Measurements from ENCODE around the gene STK10. TPM values are rescaled to one million over a fixed set of nuclear protein-coding genes. Genes with fewer than 3 reads are reported as not detected.

The STK10 gene
- total and polyA plus RNA-seq, 4 donors, result 2.8 to 21.7 (median 7.7) TPM

DNA sequence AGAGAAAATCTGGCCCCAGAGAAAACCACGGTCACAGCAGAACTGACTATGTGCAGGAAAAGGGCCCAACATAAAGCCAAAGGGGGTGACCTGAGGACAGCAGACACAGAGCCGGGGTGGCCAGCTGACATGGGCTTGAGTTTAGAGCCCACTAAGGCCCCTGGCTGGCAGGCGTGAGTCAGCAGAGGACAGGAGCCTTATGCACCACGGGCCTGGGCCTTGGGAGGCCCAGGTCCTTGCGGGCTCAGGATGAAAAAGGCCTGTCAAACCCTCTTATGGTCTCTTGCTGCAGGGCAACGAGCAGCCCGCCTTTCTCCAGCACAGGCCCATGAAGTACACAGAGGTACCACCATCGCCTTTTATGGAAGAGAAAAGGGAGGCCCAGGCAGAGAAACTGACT, 19.7 kb downstream of the STK10 start:
- no peak overlapping the region for H3K9ac ChIP-seq (ENCODE audit: low read depth in 1 of 2, low read length in 2 of 2)
- no peaks in the 10 kb centered on the region for H3K9me3 ChIP-seq (ENCODE audit: control insufficient read depth in 4 of 4, low read length in 3 of 4)
- no peak overlapping the region for H3K27ac ChIP-seq (ENCODE audit: low read depth in 1 of 2, low read length in 2 of 2)
- no peak for TF ChIP-seq EGR1 (IDR thresholded peaks at IDR 0.05; ENCODE audit: low read depth in 2 of 2)
- TF ChIP-seq TAF1 (conservative IDR thresholded peaks at IDR 0.05), result no peak
- TF ChIP-seq, protein P1, sequence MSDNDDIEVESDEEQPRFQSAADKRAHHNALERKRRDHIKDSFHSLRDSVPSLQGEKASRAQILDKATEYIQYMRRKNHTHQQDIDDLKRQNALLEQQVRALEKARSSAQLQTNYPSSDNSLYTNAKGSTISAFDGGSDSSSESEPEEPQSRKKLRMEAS (IDR thresholded peaks at IDR 0.05), result no peak
- TF ChIP-seq NR2F2 (IDR thresholded peaks at IDR 0.05), result no peak
- no peak for TF ChIP-seq RXRA (IDR thresholded peaks at IDR 0.05)
- no peak for TF ChIP-seq FOXA1 (IDR thresholded peaks at IDR 0.05)
- no peak for TF ChIP-seq GABPA (IDR thresholded peaks at IDR 0.05 in 1 of 2, conservative IDR thresholded peaks at IDR 0.05 in 1 of 2)
- TF ChIP-seq, protein P2, sequence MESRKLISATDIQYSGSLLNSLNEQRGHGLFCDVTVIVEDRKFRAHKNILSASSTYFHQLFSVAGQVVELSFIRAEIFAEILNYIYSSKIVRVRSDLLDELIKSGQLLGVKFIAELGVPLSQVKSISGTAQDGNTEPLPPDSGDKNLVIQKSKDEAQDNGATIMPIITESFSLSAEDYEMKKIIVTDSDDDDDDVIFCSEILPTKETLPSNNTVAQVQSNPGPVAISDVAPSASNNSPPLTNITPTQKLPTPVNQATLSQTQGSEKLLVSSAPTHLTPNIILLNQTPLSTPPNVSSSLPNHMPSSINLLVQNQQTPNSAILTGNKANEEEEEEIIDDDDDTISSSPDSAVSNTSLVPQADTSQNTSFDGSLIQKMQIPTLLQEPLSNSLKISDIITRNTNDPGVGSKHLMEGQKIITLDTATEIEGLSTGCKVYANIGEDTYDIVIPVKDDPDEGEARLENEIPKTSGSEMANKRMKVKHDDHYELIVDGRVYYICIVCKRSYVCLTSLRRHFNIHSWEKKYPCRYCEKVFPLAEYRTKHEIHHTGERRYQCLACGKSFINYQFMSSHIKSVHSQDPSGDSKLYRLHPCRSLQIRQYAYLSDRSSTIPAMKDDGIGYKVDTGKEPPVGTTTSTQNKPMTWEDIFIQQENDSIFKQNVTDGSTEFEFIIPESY (IDR thresholded peaks at IDR 0.05), result no peak
- no peak for TF ChIP-seq SP1 (IDR thresholded peaks at IDR 0.05)
- no peak for TF ChIP-seq JUND (IDR thresholded peaks at IDR 0.05)
- no peak for TF ChIP-seq HNF4A (conservative IDR thresholded peaks at IDR 0.05)
- TF ChIP-seq, protein P3, sequence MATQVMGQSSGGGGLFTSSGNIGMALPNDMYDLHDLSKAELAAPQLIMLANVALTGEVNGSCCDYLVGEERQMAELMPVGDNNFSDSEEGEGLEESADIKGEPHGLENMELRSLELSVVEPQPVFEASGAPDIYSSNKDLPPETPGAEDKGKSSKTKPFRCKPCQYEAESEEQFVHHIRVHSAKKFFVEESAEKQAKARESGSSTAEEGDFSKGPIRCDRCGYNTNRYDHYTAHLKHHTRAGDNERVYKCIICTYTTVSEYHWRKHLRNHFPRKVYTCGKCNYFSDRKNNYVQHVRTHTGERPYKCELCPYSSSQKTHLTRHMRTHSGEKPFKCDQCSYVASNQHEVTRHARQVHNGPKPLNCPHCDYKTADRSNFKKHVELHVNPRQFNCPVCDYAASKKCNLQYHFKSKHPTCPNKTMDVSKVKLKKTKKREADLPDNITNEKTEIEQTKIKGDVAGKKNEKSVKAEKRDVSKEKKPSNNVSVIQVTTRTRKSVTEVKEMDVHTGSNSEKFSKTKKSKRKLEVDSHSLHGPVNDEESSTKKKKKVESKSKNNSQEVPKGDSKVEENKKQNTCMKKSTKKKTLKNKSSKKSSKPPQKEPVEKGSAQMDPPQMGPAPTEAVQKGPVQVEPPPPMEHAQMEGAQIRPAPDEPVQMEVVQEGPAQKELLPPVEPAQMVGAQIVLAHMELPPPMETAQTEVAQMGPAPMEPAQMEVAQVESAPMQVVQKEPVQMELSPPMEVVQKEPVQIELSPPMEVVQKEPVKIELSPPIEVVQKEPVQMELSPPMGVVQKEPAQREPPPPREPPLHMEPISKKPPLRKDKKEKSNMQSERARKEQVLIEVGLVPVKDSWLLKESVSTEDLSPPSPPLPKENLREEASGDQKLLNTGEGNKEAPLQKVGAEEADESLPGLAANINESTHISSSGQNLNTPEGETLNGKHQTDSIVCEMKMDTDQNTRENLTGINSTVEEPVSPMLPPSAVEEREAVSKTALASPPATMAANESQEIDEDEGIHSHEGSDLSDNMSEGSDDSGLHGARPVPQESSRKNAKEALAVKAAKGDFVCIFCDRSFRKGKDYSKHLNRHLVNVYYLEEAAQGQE (IDR thresholded peaks at IDR 0.05), result no peak
- no peak for TF ChIP-seq YY1 (IDR thresholded peaks at IDR 0.05)
- TF ChIP-seq RAD21 (IDR thresholded peaks at IDR 0.05), result no peak
- TF ChIP-seq, protein P4, sequence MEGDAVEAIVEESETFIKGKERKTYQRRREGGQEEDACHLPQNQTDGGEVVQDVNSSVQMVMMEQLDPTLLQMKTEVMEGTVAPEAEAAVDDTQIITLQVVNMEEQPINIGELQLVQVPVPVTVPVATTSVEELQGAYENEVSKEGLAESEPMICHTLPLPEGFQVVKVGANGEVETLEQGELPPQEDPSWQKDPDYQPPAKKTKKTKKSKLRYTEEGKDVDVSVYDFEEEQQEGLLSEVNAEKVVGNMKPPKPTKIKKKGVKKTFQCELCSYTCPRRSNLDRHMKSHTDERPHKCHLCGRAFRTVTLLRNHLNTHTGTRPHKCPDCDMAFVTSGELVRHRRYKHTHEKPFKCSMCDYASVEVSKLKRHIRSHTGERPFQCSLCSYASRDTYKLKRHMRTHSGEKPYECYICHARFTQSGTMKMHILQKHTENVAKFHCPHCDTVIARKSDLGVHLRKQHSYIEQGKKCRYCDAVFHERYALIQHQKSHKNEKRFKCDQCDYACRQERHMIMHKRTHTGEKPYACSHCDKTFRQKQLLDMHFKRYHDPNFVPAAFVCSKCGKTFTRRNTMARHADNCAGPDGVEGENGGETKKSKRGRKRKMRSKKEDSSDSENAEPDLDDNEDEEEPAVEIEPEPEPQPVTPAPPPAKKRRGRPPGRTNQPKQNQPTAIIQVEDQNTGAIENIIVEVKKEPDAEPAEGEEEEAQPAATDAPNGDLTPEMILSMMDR (IDR thresholded peaks at IDR 0.05; ENCODE audit: low read depth, low read length, missing input control), result no peak
- TF ChIP-seq FOXA2 (IDR thresholded peaks at IDR 0.05), result no peak
- no peaks in the 10 kb centered on the region for H3K36me3 ChIP-seq (ENCODE audit: control insufficient read depth in 4 of 4, insufficient read depth in 3 of 4, low read depth in 1 of 4, low read length in 3 of 4)
- no peak for DNase-seq (ENCODE audit: low spot score)
- 87% methylated on average over 8 of the region's 8 CpGs for WGBS
- peaks cover 0 to 7% (median 3%) of the 10 kb centered on the region in 4 donors for H3K4me1 ChIP-seq (ENCODE audit: control insufficient read depth in 4 of 4, insufficient read depth in 4 of 4, low read length in 3 of 4)
- H3K4me3 ChIP-seq (ENCODE audit: low read depth in 1 of 3, low read length in 3 of 3), result no peak overlapping the region
- H3K27me3 ChIP-seq (ENCODE audit: control insufficient read depth in 4 of 4, insufficient read depth in 4 of 4, low read length in 3 of 4), result no peaks in the 10 kb centered on the region

DNA sequence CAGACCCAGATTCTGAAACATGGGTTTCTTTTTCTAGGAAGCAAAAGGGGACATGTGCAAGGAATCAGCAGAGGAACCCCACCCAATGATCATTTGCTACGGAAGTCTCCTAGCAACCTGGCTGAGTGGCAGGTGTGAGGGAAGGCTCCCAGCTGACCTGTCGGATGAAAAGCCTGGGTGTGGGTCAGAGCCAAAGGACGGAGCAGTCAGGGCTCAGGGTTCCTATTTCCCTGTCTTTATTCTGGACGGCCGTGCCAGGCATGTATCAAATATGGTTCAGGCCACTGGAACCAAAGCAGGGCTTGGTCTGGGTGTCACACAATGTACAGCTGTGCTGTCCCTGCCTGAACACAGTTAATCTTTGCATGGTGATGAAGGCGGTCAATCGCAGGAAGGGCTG, 20.1 kb downstream of the STK10 start:
- Histone ChIP-seq H3K36me3 (ENCODE audit: control insufficient read depth in 4 of 4, insufficient read depth in 3 of 4, low read depth in 1 of 4, low read length in 3 of 4) (no peaks in the 10 kb centered on the region), H3K27me3 (ENCODE audit: control insufficient read depth in 4 of 4, insufficient read depth in 4 of 4, low read length in 3 of 4) (no peaks in the 10 kb centered on the region), H3K4me3 (ENCODE audit: low read depth in 1 of 3, low read length in 3 of 3) (no peak overlapping the region), H3K4me1 (ENCODE audit: control insufficient read depth in 4 of 4, insufficient read depth in 4 of 4, low read length in 3 of 4) (peaks cover 0 to 7% (median 2%) of the 10 kb centered on the region in 4 donors), H3K9me3 (ENCODE audit: control insufficient read depth in 4 of 4, low read length in 3 of 4) (no peaks in the 10 kb centered on the region), H3K9ac (ENCODE audit: low read depth in 1 of 2, low read length in 2 of 2) (no peak overlapping the region), H3K27ac (ENCODE audit: low read depth in 1 of 2, low read length in 2 of 2) (no peak overlapping the region)
- 85% methylated on average over 7 of the region's 7 CpGs for WGBS
- no peak for DNase-seq (ENCODE audit: low spot score)
- TF ChIP-seq, protein P2 (IDR thresholded peaks at IDR 0.05), result no peak
- TF ChIP-seq, protein P3 (IDR thresholded peaks at IDR 0.05), result no peak
- TF ChIP-seq TAF1 (conservative IDR thresholded peaks at IDR 0.05) (no peak), FOXA2 (IDR thresholded peaks at IDR 0.05) (no peak), RXRA (IDR thresholded peaks at IDR 0.05) (no peak), NR2F2 (IDR thresholded peaks at IDR 0.05) (no peak)
- TF ChIP-seq, protein P1 (IDR thresholded peaks at IDR 0.05), result no peak
